Middle frontal gyrus (tissue), 1 donor: ENCODE results near the gene P2RY13.

Experiments used
- DNase-seq: peaks from one replicate; pipeline ENCODE4 v3.0.0-alpha.2; 2015; ENCODE audit warnings: low spot score; ENCODE audit errors: extremely low spot score

The P2RY13 gene

GRCh38 chr3:151296226-151296625 lies 33.1 kb downstream of the P2RY13 start:
- DNase-seq, result no peak

GRCh38 chr3:151293127-151293526 lies 36.2 kb downstream of the P2RY13 start:
- no peak for DNase-seq

- DNase-seq, result no peak
These were observed 38.7 kb downstream of the P2RY13 start for GRCh38 chr3:151290673-151291072.

- no peak for DNase-seq
These were observed 39.9 kb downstream of the P2RY13 start for GRCh38 chr3:151289445-151289844.

GRCh38 chr3:151285940-151286339 lies 43.4 kb downstream of the P2RY13 start:
- DNase-seq, result no peak

GRCh38 chr3:151283907-151284461 lies 45.4 kb downstream of the P2RY13 start:
- no peak for DNase-seq

GRCh38 chr3:151283387-151283786 lies 46.0 kb downstream of the P2RY13 start:
- DNase-seq, result no peak

- DNase-seq, result no peak
These were observed 46.4 kb downstream of the P2RY13 start for GRCh38 chr3:151282921-151283320.

- no peak for DNase-seq
These were observed 47.6 kb downstream of the P2RY13 start for GRCh38 chr3:151281671-151282324.

- no peak for DNase-seq
These were observed 51.1 kb downstream of the P2RY13 start, which contains the start of gene P2RY14 for GRCh38 chr3:151278230-151278629. Gene P2RY14, minus strand, starts transcription at chr3:151278542. Its CDS starts 64,226 bp downstream, at chr3:151214316.

- DNase-seq, result no peak
These were observed 52.7 kb downstream of the P2RY13 start for GRCh38 chr3:151276687-151277042.
